SU-DHL-6 (cell line): ENCODE data around the gene DHX9.

ENCODE experiments used
- H2AFZ ChIP-seq: fragments of 200-600 bp; sonication (generic); 2 replicates; pipeline ENCODE4 v1.6.1; 2014; ENCODE audit warnings: low read depth, mild to moderate bottlenecking, moderate library complexity, mixed read lengths, antibody characterized with exemption, low read length; ENCODE audit not compliant: severe bottlenecking
- H3F3A ChIP-seq: fragments of 200-600 bp; shearing (Covaris generic); 2 replicates; pipeline ENCODE4 v1.6.0; 2016; ENCODE audit warnings: antibody characterized with exemption, mild to moderate bottlenecking; ENCODE audit not compliant: insufficient read depth
- H3K27ac ChIP-seq: fragments of 200-600 bp; sonication (generic); 2 replicates; pipeline ENCODE4 v1.5.1; 2016; ENCODE audit warnings: low read depth, mild to moderate bottlenecking, low read length, moderate library complexity, mixed read lengths
- H3K27me3 ChIP-seq: fragments of 200-600 bp; sonication (generic), shearing (Covaris generic); 2 replicates; pipeline ENCODE4 v1.6.0; 2014; ENCODE audit warnings: mild to moderate bottlenecking, low read length
- H3K36me3 ChIP-seq: fragments of 200-600 bp; sonication (generic); 2 replicates; pipeline ENCODE4 v1.6.1; 2014; ENCODE audit warnings: mild to moderate bottlenecking, low read length, mixed read lengths
- H3K4me2 ChIP-seq: fragments of 300-600, 200-600 bp; shearing (Covaris generic), sonication (generic); 2 replicates; pipeline ENCODE4 v1.6.0; 2014; ENCODE audit warnings: low read length, low read depth, mild to moderate bottlenecking; ENCODE audit not compliant: poor library complexity, severe bottlenecking
- H3K4me3 ChIP-seq: fragments of 200-600 bp; sonication (generic); 2 replicates; pipeline ENCODE4 v1.5.1; 2014; ENCODE audit warnings: antibody characterized with exemption, low read length, mild to moderate bottlenecking, mixed read lengths; ENCODE audit not compliant: insufficient read depth, poor library complexity, severe bottlenecking
- H3K79me2 ChIP-seq: fragments of 200-600 bp; sonication (generic); 2 replicates; pipeline ENCODE4 v1.6.1; 2014; ENCODE audit warnings: mild to moderate bottlenecking, low read length, moderate library complexity; ENCODE audit not compliant: insufficient read depth
- H3K9ac ChIP-seq: fragments of 200-600 bp; sonication (generic); 2 replicates; pipeline ENCODE4 v1.7.0; 2014; ENCODE audit warnings: mild to moderate bottlenecking, low read length
- H3K9me2 ChIP-seq: fragments of 200-600 bp; sonication (generic); replicated peaks from 2 replicates; pipeline ENCODE4 v1.6.1; 2014; ENCODE audit warnings: low read length; ENCODE audit not compliant: insufficient read depth
- H3K9me3 ChIP-seq: fragments of 200-600 bp; sonication (generic); 2 replicates; pipeline ENCODE4 v1.6.1; 2014; ENCODE audit warnings: low read length, mixed read lengths; ENCODE audit not compliant: insufficient read depth
- H4K20me1 ChIP-seq: fragments of 200-600 bp; sonication (generic); 2 replicates; pipeline ENCODE4 v1.6.1; 2014; ENCODE audit warnings: low read depth, mild to moderate bottlenecking, antibody characterized with exemption, low read length, moderate library complexity, mixed read lengths
- EZH2phosphoT487 ChIP-seq: fragments of 200-600 bp; sonication (generic), shearing (Covaris generic); conservative IDR thresholded peaks from 2 replicates; pipeline ENCODE4 v1.6.1; 2018; ENCODE audit warnings: mild to moderate bottlenecking, antibody characterized with exemption, low read length, moderate library complexity, mixed read lengths
- TF ChIP-seq, protein P1 (sequence below): fragments of 200-600 bp; sonication (generic); IDR thresholded peaks from one replicate; pipeline ENCODE4 v1.5.1; 2017; ENCODE audit warnings: antibody characterized with exemption, mild to moderate bottlenecking, low read length, moderate library complexity; ENCODE audit not compliant: insufficient read depth, poor library complexity, severe bottlenecking

The DHX9 gene

DNA sequence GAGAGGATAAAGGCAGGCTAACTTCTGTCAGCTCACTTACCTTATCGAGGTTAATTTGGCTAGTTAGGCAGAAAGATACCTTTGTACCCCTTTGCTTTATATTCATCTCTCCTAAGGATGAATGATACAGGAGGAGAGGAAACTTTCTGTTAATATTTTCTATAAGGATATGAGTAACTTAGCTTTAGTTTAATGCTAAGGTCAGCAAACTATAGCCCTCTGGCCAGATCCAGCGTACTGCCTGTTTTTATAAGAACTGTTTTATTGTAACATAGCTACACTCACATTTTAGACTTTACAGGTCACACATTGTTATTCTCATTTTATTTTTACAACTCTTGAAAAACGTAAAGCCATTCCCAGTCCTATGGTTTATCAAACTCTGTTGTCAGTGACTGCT, 18.1 kb downstream of the DHX9 start:
- Histone ChIP-seq H3K9me2 (no peaks in the 10 kb centered on the region), H3K79me2 (peaks cover 53% of the 10 kb centered on the region; the same call in 1 of the 2 replicates), H3K4me2 (no peak overlapping the region), H4K20me1 (peaks cover 26% of the 10 kb centered on the region), H3K9me3 (no peaks in the 10 kb centered on the region), H2AFZ (no peak overlapping the region), H3K36me3 (peaks cover 92% of the 10 kb centered on the region), H3K27ac (no peak overlapping the region), H3K27me3 (no peaks in the 10 kb centered on the region), H3F3A (peaks cover 19% of the 10 kb centered on the region), H3K4me3 (no peak overlapping the region), H3K9ac (no peak overlapping the region)
- TF ChIP-seq EZH2phosphoT487 = no peak
- TF ChIP-seq, protein P1, sequence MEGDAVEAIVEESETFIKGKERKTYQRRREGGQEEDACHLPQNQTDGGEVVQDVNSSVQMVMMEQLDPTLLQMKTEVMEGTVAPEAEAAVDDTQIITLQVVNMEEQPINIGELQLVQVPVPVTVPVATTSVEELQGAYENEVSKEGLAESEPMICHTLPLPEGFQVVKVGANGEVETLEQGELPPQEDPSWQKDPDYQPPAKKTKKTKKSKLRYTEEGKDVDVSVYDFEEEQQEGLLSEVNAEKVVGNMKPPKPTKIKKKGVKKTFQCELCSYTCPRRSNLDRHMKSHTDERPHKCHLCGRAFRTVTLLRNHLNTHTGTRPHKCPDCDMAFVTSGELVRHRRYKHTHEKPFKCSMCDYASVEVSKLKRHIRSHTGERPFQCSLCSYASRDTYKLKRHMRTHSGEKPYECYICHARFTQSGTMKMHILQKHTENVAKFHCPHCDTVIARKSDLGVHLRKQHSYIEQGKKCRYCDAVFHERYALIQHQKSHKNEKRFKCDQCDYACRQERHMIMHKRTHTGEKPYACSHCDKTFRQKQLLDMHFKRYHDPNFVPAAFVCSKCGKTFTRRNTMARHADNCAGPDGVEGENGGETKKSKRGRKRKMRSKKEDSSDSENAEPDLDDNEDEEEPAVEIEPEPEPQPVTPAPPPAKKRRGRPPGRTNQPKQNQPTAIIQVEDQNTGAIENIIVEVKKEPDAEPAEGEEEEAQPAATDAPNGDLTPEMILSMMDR = no peak

DNA sequence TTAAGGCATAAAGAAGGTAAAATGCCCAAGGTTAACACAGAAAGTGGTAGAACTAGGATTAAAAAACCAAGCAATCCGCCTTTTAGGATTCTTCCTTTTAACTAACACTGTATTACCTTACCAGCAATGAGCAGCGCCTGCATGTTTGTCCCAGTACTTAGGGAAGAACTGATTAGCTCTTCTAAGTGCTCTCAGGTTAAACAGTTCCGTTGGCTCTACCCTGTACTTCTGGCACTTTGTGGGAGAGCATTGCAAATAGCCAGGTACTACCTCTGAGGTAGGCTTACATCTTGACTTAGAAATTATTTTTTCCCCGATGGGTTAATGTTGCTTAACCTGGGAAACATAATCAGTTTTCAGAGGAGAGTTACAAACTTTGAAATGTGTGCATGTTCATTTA, 21.5 kb downstream of the DHX9 start:
- no peak overlapping the region for H3K4me2 ChIP-seq
- H3F3A ChIP-seq = peaks cover 22% of the 10 kb centered on the region
- H4K20me1 ChIP-seq = peaks cover 19% of the 10 kb centered on the region
- no peak overlapping the region for H3K4me3 ChIP-seq
- H3K27ac ChIP-seq = no peak overlapping the region
- no peak overlapping the region for H2AFZ ChIP-seq
- H3K27me3 ChIP-seq = no peaks in the 10 kb centered on the region
- H3K9me3 ChIP-seq = no peaks in the 10 kb centered on the region
- peaks cover 94% of the 10 kb centered on the region for H3K36me3 ChIP-seq
- no peaks in the 10 kb centered on the region for H3K9me2 ChIP-seq
- H3K9ac ChIP-seq = no peak overlapping the region
- H3K79me2 ChIP-seq = peaks cover 60% of the 10 kb centered on the region
- TF ChIP-seq, protein P1 = no peak
- TF ChIP-seq EZH2phosphoT487 = no peak

DNA sequence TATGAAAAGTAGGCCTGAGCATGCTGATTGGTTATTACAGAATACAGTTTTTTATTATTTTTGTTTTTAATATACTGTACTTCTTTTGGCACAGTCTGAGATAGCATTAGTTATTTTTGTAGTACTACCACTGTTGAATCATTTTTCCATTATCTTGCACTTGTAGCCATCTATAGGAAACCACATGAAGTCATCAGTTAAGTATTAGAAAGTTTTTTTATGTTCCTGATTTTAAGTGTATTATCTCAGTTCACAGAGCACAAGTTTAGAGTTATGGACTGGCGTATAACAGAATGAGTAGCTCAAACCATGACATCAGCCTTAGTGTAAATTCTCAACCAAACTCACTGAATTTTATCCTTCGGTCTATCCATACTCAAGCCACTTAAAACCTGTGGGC, 22.8 kb downstream of the DHX9 start:
- no peaks in the 10 kb centered on the region for H3K9me2 ChIP-seq
- H3K27ac ChIP-seq = no peak overlapping the region
- TF ChIP-seq EZH2phosphoT487 = no peak
- TF ChIP-seq, protein P1 = no peak
- H3K4me3 ChIP-seq = no peak overlapping the region
- H3F3A ChIP-seq = peaks cover 27% of the 10 kb centered on the region
- H3K79me2 ChIP-seq = peaks cover 52% of the 10 kb centered on the region
- H3K36me3 ChIP-seq = peaks cover 98% of the 10 kb centered on the region
- H3K9me3 ChIP-seq = no peaks in the 10 kb centered on the region
- H2AFZ ChIP-seq = no peak overlapping the region
- no peak overlapping the region for H3K9ac ChIP-seq
- no peak overlapping the region for H3K4me2 ChIP-seq
- H4K20me1 ChIP-seq = peaks cover 19% of the 10 kb centered on the region
- H3K27me3 ChIP-seq = no peaks in the 10 kb centered on the region
